ENCODE measurements around the gene CARNS1. TPM values are rescaled to one million over a fixed set of nuclear protein-coding genes. Genes with fewer than 3 reads are reported as not detected.

CARNS1 gene
- total and polyA plus RNA-seq, 2 of the 13 experiments (the other 11 are each of a cell fraction or from before 2014, with no cell fraction given), result not detected

DNA sequence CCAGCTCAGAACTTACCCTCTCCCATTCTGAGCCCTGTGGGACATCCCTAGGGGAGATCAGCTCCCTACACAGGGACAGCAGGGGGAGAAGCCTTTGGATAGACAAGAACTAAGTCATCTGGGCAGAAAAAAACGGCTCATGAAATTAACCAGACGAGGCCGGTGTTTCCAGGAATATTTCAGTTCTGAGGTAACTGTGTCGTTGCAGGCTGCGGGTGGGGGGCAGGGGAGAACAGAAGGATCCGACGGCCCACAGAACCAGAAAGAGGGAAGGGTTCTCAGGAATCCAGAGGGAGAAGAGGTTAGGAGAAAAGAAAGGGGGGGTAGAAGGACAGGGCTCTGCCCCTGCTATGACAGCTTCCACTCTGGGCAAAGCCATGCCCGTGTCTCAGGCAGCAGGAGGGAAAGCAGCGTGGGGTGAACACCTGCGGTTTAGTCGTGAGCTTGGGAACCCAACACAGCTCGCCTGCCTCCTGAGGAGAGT lies 45.6 kb upstream of the CARNS1 start:
- ATAC-seq (no peak), FAIRE-seq (no peak), DNase-seq (ENCODE audit: low spot score) (no peak)
- Histone ChIP-seq H3K79me2 (ENCODE audit: insufficient read depth, low read length) (no peaks in the 10 kb centered on the region), H3K27me3 (ENCODE audit: control insufficient read depth in 1 of 2, insufficient read depth in 2 of 2, low read length in 2 of 2) (peaks cover 1 to 8% of the 10 kb centered on the region in 2 experiments; a peak in 3 of 5 replicates), H3K9ac (ENCODE audit: insufficient read depth, low read depth, low read length) (no peak overlapping the region), H3K9me3 (ENCODE audit: low read length) (no peaks in the 10 kb centered on the region), H3K4me1 (ENCODE audit: insufficient read depth, low read length) (peaks cover 25% of the 10 kb centered on the region), H3K4me3 (replicated peaks in 1 of 3; ENCODE audit: insufficient read depth in 1 of 3, low read depth in 2 of 3, low read length in 3 of 3) (no peak overlapping the region), H3K36me3 (replicated peaks in 1 of 2; ENCODE audit: control insufficient read depth in 1 of 2, insufficient read depth in 2 of 2, low read length in 2 of 2) (no peaks in the 10 kb centered on the region), H2AFZ (ENCODE audit: low read length) (no peak overlapping the region), H3K27ac (ENCODE audit: extremely low read length, insufficient read depth, low read length) (no peak overlapping the region), H4K20me1 (ENCODE audit: insufficient read depth, low read length) (no peaks in the 10 kb centered on the region), H3K4me2 (ENCODE audit: low read depth, low read length) (no peak overlapping the region)
- intact Hi-C loops (cut with micrococcal nuclease; ENCODE audit: unreplicated experiment) (no loop called here), in situ Hi-C loops (cut with HindIII; ENCODE audit: extremely low pct_ligation_motif_present, low pct_unique_long_range_greater_than_20kb) (no loop called here)
- 90% methylated on average over 11 of the region's 12 CpGs for WGBS (ENCODE audit: low lambda C conversion rate)
- POLR2A ChIA-PET, result interaction anchor here (1.3 to 18.5 kb wide), 2 partner anchors 12 to 16 kb away, joined by 3 to 365 read pairs; partner anchors contain the start of gene POLD4
- TF ChIP-seq, protein P1, sequence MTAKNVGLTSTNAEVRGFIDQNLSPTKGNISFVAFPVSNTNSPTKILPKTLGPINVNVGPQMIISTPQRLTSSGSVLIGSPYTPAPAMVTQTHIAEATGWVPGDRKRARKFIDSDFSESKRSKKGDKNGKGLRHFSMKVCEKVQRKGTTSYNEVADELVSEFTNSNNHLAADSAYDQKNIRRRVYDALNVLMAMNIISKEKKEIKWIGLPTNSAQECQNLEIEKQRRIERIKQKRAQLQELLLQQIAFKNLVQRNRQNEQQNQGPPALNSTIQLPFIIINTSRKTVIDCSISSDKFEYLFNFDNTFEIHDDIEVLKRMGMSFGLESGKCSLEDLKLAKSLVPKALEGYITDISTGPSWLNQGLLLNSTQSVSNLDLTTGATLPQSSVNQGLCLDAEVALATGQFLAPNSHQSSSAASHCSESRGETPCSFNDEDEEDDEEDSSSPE (CRISPR knock-in tag; IDR thresholded peaks at IDR 0.05), result no peak
- TF ChIP-seq ZNF335 (CRISPR knock-in tag; IDR thresholded peaks at IDR 0.05) (no peak), GTF2F1 (IDR thresholded peaks at IDR 0.05; ENCODE audit: low read length) (no peak), ZBTB1 (CRISPR knock-in tag; IDR thresholded peaks at IDR 0.05; ENCODE audit: borderline replicate concordance) (no peak), ZNF776 (CRISPR knock-in tag; IDR thresholded peaks at IDR 0.05) (no peak), ZNF496 (CRISPR knock-in tag; IDR thresholded peaks at IDR 0.05; ENCODE audit: insufficient replicate concordance) (no peak), TBP (CRISPR knock-in tag; IDR thresholded peaks at IDR 0.05) (no peak), SNAPC5 (CRISPR knock-in tag; IDR thresholded peaks at IDR 0.05; ENCODE audit: borderline replicate concordance) (no peak), ISL2 (CRISPR knock-in tag; IDR thresholded peaks at IDR 0.05) (no peak), SKI (IDR thresholded peaks at IDR 0.05; ENCODE audit: partially characterized antibody) (no peak), SMYD3 (CRISPR knock-in tag; IDR thresholded peaks at IDR 0.05) (no peak)
- TF ChIP-seq, protein P2, sequence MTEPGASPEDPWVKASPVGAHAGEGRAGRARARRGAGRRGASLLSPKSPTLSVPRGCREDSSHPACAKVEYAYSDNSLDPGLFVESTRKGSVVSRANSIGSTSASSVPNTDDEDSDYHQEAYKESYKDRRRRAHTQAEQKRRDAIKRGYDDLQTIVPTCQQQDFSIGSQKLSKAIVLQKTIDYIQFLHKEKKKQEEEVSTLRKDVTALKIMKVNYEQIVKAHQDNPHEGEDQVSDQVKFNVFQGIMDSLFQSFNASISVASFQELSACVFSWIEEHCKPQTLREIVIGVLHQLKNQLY (CRISPR knock-in tag; IDR thresholded peaks at IDR 0.05), result no peak
- TF ChIP-seq, protein P3, sequence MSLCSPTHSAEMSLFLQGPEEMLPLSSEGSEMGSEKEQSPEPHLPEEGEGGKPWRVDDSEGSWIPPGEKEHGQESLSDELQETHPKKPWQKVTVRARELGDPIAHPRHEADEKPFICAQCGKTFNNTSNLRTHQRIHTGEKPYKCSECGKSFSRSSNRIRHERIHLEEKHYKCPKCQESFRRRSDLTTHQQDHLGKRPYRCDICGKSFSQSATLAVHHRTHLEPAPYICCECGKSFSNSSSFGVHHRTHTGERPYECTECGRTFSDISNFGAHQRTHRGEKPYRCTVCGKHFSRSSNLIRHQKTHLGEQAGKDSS (CRISPR knock-in tag; IDR thresholded peaks at IDR 0.05; ENCODE audit: borderline replicate concordance, low read depth), result no peak
- BruUV-seq (replicated peaks), result no TSS peak
- CTCF ChIA-PET (ENCODE audit: low intra/inter-chr PET ratio, low total read pairs), result no interaction called here
